Ishikawa (cell line): ENCODE data around the gene TMEM38A.

Experiments
- CEBPB ChIP-seq: IDR thresholded peaks from 2 replicates; pipeline ENCODE4 v1.6.1; 2012
- CREB1 ChIP-seq: IDR thresholded peaks from 2 replicates; pipeline ENCODE4 v1.6.1; 2012; ENCODE audit warnings: low read depth
- EGR1 ChIP-seq: IDR thresholded peaks from 2 replicates; pipeline ENCODE4 v1.6.1; 2012
- EP300 ChIP-seq: IDR thresholded peaks from 2 replicates; pipeline ENCODE4 v1.6.1; 2012; ENCODE audit warnings: borderline replicate concordance
- FOXM1 ChIP-seq: IDR thresholded peaks from 2 replicates; pipeline ENCODE4 v1.6.1; 2012; ENCODE audit warnings: low read depth, borderline replicate concordance
- NFIC ChIP-seq: IDR thresholded peaks from 2 replicates; pipeline ENCODE4 v1.6.1; 2012
- RAD21 ChIP-seq: IDR thresholded peaks from 2 replicates; pipeline ENCODE4 v1.6.1; 2012; ENCODE audit warnings: low read depth
- TAF1 ChIP-seq: IDR thresholded peaks from 2 replicates; pipeline ENCODE4 v1.6.1; 2012; ENCODE audit warnings: low read depth, mild to moderate bottlenecking
- TCF12 ChIP-seq: IDR thresholded peaks from 2 replicates; pipeline ENCODE4 v1.6.1; 2012; ENCODE audit warnings: low read depth
- TEAD4 ChIP-seq: IDR thresholded peaks from 2 replicates; pipeline ENCODE4 v1.6.1; 2012
- YY1 ChIP-seq: IDR thresholded peaks from 2 replicates; pipeline ENCODE4 v1.6.1; 2012; ENCODE audit warnings: low read depth
- ZBTB7A ChIP-seq: IDR thresholded peaks from 2 replicates; pipeline ENCODE4 v1.6.1; 2012; ENCODE audit warnings: low read depth
- TF ChIP-seq, protein P1 (sequence below): IDR thresholded peaks from 2 replicates; pipeline ENCODE4 v1.6.1; 2012
- TF ChIP-seq, protein P2 (sequence below): IDR thresholded peaks from 2 replicates; pipeline ENCODE4 v1.6.1; 2012
- TF ChIP-seq, protein P3 (sequence below): IDR thresholded peaks from 2 replicates; pipeline ENCODE4 v1.6.1; 2012; ENCODE audit warnings: low read depth, mild to moderate bottlenecking

The TMEM38A gene

DNA sequence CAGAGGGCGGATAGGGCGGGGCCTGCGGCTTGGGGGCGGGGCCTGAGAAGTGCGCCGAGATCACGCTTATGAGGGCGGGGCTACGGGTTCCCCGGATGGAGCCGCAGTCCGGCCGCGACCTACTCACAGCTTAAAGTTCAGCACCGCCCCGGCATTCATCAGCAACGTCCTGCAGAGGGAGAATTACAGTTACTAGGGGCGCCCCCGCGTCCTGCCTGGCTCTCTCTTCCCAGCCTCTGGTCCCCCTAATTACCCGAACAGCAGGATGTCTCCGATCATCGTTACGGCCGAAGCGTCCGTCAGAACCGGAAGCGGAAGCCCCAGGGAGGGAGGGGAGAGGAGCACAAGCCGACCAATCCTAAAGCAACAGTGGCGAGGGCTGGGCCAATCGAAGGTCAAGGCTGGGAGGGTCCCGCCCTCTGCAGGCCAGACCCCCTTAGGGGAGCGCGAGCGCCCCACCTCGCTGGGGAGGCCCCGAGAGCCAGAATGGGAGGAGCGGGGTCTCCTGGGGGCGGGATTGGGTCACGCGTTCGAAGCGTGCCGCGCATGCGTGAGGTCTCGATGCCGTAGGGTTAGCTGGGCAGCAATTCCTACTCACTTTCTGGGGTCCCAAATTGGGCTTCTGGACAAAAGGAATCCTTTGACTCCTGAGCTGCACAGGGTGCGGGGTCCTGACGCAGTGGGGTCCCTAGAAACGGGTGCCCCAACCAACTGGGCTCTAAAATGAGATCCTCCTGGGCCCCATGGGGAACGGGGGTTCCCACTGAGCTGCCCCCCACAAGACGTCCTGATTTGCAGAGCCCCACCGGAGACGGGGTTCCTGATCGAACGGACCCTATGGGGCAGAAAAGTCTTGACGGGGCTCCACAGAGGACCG lies 869 bp upstream of the TMEM38A start, which contains the start of gene SMIM7:
Gene SMIM7 (minus strand): TSS at position 313 of the 877 bp plus-strand sequence. CDS start 34 bp downstream, at position 279.
- no peak for TF ChIP-seq EP300
- peak; percentile 67; the same call in 1 of the 2 replicates for TF ChIP-seq TAF1
- no peak; the same call in 1 of the 2 replicates for TF ChIP-seq ZBTB7A
- TF ChIP-seq, protein P1, sequence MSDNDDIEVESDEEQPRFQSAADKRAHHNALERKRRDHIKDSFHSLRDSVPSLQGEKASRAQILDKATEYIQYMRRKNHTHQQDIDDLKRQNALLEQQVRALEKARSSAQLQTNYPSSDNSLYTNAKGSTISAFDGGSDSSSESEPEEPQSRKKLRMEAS = peak; percentile 86; the same call in 1 of the 2 replicates
- TF ChIP-seq EGR1 = no peak; the same call in 1 of the 2 replicates
- no peak for TF ChIP-seq YY1
- TF ChIP-seq FOXM1 = no peak
- peak; percentile 24; the same call in 1 of the 2 replicates for TF ChIP-seq TCF12
- no peak for TF ChIP-seq TEAD4
- TF ChIP-seq, protein P2, sequence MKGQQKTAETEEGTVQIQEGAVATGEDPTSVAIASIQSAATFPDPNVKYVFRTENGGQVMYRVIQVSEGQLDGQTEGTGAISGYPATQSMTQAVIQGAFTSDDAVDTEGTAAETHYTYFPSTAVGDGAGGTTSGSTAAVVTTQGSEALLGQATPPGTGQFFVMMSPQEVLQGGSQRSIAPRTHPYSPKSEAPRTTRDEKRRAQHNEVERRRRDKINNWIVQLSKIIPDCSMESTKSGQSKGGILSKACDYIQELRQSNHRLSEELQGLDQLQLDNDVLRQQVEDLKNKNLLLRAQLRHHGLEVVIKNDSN = peak; percentile 38; the same call in 1 of the 2 replicates
- TF ChIP-seq NFIC = 0 out of 2 replicates have a peak, but pooled peaks have one; percentile 32
- TF ChIP-seq CEBPB = no peak
- peak; percentile 44; the same call in 1 of the 2 replicates for TF ChIP-seq CREB1
- TF ChIP-seq RAD21 = no peak
- TF ChIP-seq, protein P3, sequence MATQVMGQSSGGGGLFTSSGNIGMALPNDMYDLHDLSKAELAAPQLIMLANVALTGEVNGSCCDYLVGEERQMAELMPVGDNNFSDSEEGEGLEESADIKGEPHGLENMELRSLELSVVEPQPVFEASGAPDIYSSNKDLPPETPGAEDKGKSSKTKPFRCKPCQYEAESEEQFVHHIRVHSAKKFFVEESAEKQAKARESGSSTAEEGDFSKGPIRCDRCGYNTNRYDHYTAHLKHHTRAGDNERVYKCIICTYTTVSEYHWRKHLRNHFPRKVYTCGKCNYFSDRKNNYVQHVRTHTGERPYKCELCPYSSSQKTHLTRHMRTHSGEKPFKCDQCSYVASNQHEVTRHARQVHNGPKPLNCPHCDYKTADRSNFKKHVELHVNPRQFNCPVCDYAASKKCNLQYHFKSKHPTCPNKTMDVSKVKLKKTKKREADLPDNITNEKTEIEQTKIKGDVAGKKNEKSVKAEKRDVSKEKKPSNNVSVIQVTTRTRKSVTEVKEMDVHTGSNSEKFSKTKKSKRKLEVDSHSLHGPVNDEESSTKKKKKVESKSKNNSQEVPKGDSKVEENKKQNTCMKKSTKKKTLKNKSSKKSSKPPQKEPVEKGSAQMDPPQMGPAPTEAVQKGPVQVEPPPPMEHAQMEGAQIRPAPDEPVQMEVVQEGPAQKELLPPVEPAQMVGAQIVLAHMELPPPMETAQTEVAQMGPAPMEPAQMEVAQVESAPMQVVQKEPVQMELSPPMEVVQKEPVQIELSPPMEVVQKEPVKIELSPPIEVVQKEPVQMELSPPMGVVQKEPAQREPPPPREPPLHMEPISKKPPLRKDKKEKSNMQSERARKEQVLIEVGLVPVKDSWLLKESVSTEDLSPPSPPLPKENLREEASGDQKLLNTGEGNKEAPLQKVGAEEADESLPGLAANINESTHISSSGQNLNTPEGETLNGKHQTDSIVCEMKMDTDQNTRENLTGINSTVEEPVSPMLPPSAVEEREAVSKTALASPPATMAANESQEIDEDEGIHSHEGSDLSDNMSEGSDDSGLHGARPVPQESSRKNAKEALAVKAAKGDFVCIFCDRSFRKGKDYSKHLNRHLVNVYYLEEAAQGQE = no peak

DNA sequence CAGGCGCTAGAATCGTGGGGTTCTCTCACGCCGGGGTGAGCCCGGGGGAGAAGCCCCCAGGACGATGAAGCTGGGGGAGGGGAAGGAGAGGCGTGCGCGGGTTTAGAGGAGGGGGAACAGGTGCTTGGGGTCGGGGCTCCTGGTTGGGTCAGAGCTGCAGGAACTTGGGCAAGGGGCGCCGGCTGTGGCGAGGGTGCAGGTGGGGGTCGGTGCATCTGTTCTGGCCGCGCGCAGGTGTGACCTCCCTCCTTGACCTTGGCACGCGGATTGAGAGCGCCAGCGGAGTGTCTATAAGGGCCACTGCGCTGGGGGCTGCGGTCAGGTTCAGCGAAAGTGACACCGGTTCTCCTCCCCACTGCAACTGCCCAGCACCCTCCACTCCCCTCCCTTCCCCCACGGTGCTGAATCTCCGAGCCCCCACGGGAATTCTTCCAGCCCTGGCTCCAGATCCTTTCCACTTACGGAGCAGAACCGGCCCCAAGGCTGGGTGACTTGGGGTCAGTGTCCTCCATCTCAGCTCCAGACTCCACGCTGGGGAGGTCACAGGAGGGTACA lies 618 bp downstream of the TMEM38A start:
- no peak for TF ChIP-seq CEBPB
- no peak for TF ChIP-seq EP300
- no peak for TF ChIP-seq NFIC
- TF ChIP-seq, protein P2 = no peak

DNA sequence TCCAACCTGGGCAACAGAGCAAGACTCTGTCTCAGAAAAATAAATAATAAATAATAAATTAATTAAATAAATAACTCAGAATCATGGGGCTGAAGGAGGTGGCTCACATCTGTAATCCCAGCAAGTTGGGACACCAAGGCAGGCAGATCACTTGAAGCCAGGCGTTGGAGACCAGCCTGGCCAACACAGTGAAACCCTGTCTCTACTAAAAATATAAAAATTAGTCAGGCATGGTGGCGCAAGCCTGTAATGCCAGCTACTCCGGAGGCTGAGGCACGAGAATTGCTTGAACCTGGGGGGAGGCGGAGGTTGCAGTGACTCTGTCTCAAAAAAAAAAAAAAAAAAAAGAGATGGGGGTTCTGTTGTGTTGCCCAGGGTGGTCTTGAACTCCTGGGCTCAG lies 7.2 kb downstream of the TMEM38A start:
- TF ChIP-seq, protein P3 = no peak
- no peak for TF ChIP-seq TAF1
- no peak for TF ChIP-seq NFIC
- TF ChIP-seq, protein P2 = no peak
- no peak for TF ChIP-seq CEBPB
- TF ChIP-seq FOXM1 = no peak
- no peak for TF ChIP-seq EGR1
- TF ChIP-seq TCF12 = no peak
- TF ChIP-seq CREB1 = no peak
- no peak for TF ChIP-seq YY1

DNA sequence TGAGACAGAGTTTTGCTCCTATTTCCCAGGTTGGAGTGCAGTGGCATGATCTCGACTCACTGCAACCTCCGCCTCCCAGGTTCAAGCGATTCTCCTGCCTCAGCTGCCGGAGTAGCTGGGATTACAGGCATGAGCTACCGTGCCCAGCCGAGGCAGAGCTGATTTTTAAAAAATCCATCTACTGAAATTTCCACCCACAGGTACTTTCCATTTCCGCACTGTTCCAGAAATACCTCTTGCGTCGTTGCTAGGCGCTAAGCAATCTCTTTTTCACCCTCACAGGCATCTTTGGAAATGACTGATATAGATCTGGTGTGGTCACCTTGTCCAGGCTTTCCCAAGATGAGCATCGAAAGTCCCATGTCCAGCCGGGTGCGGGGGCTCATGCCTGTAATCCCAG lies 9.4 kb downstream of the TMEM38A start:
- TF ChIP-seq TCF12 (no peak), TAF1 (no peak), FOXM1 (no peak), NFIC (no peak), ZBTB7A (no peak), CREB1 (no peak), TEAD4 (no peak), YY1 (no peak), EP300 (no peak), EGR1 (no peak)

DNA sequence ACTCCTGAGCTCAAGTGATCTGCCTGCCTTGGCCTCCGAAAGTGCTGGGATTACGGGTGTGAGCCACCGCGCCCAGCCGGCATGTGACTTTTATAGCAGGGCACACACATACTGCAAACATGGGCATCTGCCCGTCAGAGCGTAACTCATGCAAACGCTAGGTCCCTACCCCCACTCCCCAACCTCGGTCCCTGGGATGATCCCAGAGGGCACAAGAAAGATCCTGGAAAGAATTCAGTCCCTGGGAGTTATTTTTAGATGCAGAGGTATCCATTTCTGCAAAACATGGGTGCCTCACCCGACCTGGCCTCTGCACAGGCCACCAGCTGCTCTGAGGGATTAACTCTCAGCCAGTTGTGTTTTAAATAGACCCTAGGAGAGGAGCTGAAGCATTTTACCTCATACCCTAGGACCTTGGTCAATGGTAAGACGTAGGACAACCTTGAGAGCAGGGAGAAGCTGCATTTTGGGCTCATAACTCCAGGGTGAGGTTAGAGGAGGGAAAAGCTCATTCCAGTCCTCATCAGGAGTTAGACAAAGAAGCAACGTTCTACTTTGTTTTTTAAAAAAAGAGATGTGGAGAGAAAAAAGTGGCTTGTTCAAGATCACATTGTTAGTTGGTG lies 10.8 kb downstream of the TMEM38A start:
- TF ChIP-seq FOXM1 (no peak), TAF1 (no peak), CREB1 (no peak), TCF12 (no peak), ZBTB7A (no peak), NFIC (no peak), CEBPB (no peak), TEAD4 (no peak)
- TF ChIP-seq, protein P2 = no peak
- TF ChIP-seq, protein P1 = no peak
